Activated naive CD4-positive, alpha-beta T cell treated with anti-CD3 and anti-CD28 coated beads, Interleukin-2, amount 50 U/mL, for 16 hours (primary cell): ENCODE results near the gene CGB8.

Source experiments
- DNase-seq: peaks from one replicate; pipeline ENCODE4 v3.0.0-alpha.2; 2020

Gene CGB8

GRCh38 chr19:49004133-49004532 is 44.8 kb downstream of the CGB8 start:
- DNase-seq: no peak

GRCh38 chr19:48999481-49000325 is 49.2 kb downstream of the CGB8 start:
- peak; percentile 68 for DNase-seq

- peak; percentile 52 for DNase-seq
These were observed 50.9 kb downstream of the CGB8 start for GRCh38 chr19:48997972-48998371.
